ENCODE results near the gene SNTG2. TPM values are rescaled to one million over a fixed set of nuclear protein-coding genes. Genes with fewer than 3 reads are reported as not detected.

The SNTG2 gene
- polyA plus RNA-seq, 3 donors: not detected

DNA sequence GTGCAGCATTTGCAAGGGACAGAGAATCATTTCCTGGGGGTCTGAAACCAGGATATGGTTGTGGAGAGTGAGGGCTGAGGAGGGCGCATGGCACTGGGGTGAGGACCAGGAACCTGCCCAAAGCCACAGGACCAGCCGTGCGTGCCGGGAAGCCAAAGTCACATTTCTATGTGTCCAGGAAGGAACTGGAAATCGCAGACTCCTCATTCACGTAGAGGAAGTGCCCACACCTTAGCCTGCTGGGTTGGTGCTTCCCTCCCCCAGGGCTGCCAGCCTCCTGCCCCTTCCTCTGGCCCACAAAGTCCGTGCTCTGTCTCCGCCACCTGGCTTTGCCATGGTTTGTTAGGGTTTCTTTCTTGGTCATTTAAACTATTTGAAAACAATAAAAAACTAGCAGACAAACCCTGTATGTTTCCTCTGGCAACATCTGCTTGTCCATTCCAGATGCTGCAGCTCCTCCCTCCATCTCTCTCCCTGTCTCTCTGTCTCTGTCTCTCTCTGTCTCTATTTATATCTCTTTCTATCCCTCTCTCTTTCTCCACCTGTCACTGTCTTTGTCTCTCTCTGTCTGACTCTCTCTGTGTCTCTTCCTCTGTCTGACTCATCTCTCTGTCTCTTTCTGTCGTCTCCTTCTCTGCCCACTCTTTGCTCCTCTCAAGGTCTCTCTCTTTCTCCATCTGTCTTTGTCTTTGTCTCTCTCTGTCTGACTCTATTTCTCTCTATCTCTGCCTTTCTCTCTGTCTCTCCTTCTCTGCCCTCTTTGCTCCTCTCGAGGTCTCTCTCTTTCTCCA is 299.4 kb downstream of the SNTG2 start:
- Mint-ChIP-seq H3K27ac (no peak overlapping the region), H3K36me3 (no peaks in the 10 kb centered on the region), H3K9me3 (peaks cover 2 to 15% (median 7%) of the 10 kb centered on the region in 7 donors), H3K27me3 (ENCODE audit: low read depth in 3 of 3) (peaks cover 5 to 8% (median 7%) of the 10 kb centered on the region in 3 donors), H3K4me1 (no peaks in the 10 kb centered on the region), H3K4me3 (peak overlapping the region in 1 of 2 donors; percentile 1)
- Histone ChIP-seq H3K79me2 (ENCODE audit: insufficient read depth, low read length) (no peaks in the 10 kb centered on the region), H3K9me3 (replicated peaks in 1 of 2; ENCODE audit: control insufficient read depth in 1 of 2, insufficient read depth in 1 of 2, low read length in 2 of 2) (peaks cover 0 to 12% of the 10 kb centered on the region in 2 donors), H3K4me2 (replicated peaks; ENCODE audit: extremely low read depth, low read length, poor library complexity, severe bottlenecking) (no peak overlapping the region), H2AFZ (ENCODE audit: insufficient read depth, low read depth, low read length, poor library complexity, severe bottlenecking) (no peak overlapping the region), H4K20me1 (ENCODE audit: insufficient read depth, low read length) (no peaks in the 10 kb centered on the region), H3K36me3 (replicated peaks in 1 of 2; ENCODE audit: control insufficient read depth in 1 of 2, insufficient read depth in 2 of 2, low read length in 2 of 2) (no peaks in the 10 kb centered on the region), H3K4me3 (replicated peaks in 1 of 3; ENCODE audit: low read depth in 2 of 3, low read length in 3 of 3) (no peak overlapping the region), H3K27ac (ENCODE audit: low read depth in 1 of 2, low read length in 2 of 2) (no peak overlapping the region), H3K4me1 (ENCODE audit: control insufficient read depth in 1 of 2, insufficient read depth in 2 of 2, low read length in 2 of 2) (no peaks in the 10 kb centered on the region), H3K27me3 (ENCODE audit: control insufficient read depth in 2 of 2, insufficient read depth in 2 of 2, low read length in 2 of 2) (no peaks in the 10 kb centered on the region), H3K9ac (ENCODE audit: insufficient read depth, low read length, poor library complexity, severe bottlenecking) (no peak overlapping the region)
- intact Hi-C loops (cut with micrococcal nuclease): no loop called here
- 39% methylated on average over 7 of the region's 10 CpGs for WGBS (ENCODE audit: insufficient coverage)
- DNase-seq: no peak
- no peak for TF ChIP-seq CTCF (IDR thresholded peaks at IDR 0.05)

DNA sequence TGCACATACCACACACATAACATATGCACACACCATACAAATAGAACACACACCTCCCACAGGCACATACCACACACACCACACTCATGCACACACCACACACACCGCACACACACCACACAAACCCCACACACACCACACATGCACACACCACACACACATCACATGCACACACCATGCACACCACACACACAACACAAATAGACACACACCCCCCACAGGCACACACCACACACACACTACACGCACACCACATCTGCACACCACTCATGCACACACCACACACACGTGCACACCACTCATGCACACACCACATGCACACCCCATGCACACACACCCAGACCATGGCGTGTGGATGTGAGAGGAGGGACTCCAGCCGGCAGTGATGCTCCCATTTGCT is 300.9 kb downstream of the SNTG2 start:
- Mint-ChIP-seq H3K27ac (peak overlapping the region in 1 of 7 donors; percentile 8), H3K4me3 (no peak overlapping the region), H3K9me3 (peaks cover 2 to 19% (median 7%) of the 10 kb centered on the region in 7 donors), H3K4me1 (no peaks in the 10 kb centered on the region), H3K36me3 (no peaks in the 10 kb centered on the region), H3K27me3 (ENCODE audit: low read depth in 3 of 3) (peaks cover 5 to 7% (median 7%) of the 10 kb centered on the region in 3 donors)
- Histone ChIP-seq H3K4me1 (ENCODE audit: control insufficient read depth in 1 of 2, insufficient read depth in 2 of 2, low read length in 2 of 2) (no peaks in the 10 kb centered on the region), H3K4me3 (replicated peaks in 1 of 3; ENCODE audit: low read depth in 2 of 3, low read length in 3 of 3) (no peak overlapping the region), H3K4me2 (replicated peaks; ENCODE audit: extremely low read depth, low read length, poor library complexity, severe bottlenecking) (no peak overlapping the region), H3K9ac (ENCODE audit: insufficient read depth, low read length, poor library complexity, severe bottlenecking) (no peak overlapping the region), H3K27ac (ENCODE audit: low read depth in 1 of 2, low read length in 2 of 2) (no peak overlapping the region), H2AFZ (ENCODE audit: insufficient read depth, low read depth, low read length, poor library complexity, severe bottlenecking) (no peak overlapping the region), H3K79me2 (ENCODE audit: insufficient read depth, low read length) (no peaks in the 10 kb centered on the region), H3K36me3 (replicated peaks in 1 of 2; ENCODE audit: control insufficient read depth in 1 of 2, insufficient read depth in 2 of 2, low read length in 2 of 2) (no peaks in the 10 kb centered on the region), H3K9me3 (replicated peaks in 1 of 2; ENCODE audit: control insufficient read depth in 1 of 2, insufficient read depth in 1 of 2, low read length in 2 of 2) (peaks cover 0 to 15% of the 10 kb centered on the region in 2 donors), H3K27me3 (ENCODE audit: control insufficient read depth in 2 of 2, insufficient read depth in 2 of 2, low read length in 2 of 2) (no peaks in the 10 kb centered on the region), H4K20me1 (ENCODE audit: insufficient read depth, low read length) (no peaks in the 10 kb centered on the region)
- no peak for DNase-seq
- no peak for TF ChIP-seq CTCF (IDR thresholded peaks at IDR 0.05)
- WGBS (ENCODE audit: insufficient coverage): 100% methylated on average over 1 of the region's 5 CpGs
- intact Hi-C loops (cut with micrococcal nuclease): no loop called here

All from CD14-positive monocyte (primary cell).